Frontal cortex (tissue), 4 donors: Measurements from ENCODE around the gene DBNL. TPM values are rescaled to one million over a fixed set of nuclear protein-coding genes. Genes with fewer than 3 reads are reported as not detected.

ENCODE experiments used
- DNase-seq, 2 donors: peaks; one replicate each; pipeline ENCODE4 v3.0.0; 2012; ENCODE audit warnings: low spot score in 2 of 2
- FAIRE-seq: peaks from 2 replicates; lab custom pipeline; 2012; peaks lifted over from hg19 to GRCh38; lab: Jason Lieb, UNC
- total RNA-seq: library from RNA; depleted of rRNA; stranded (reverse); fragments of >200 nt; gene quantifications from one replicate; pipeline ENCODE4 v1.2.3, GENCODE V29; 2014
- donor health status: control.
- donor health status: control.
- donor health status: control.

Gene DBNL
- total RNA-seq, 1 donor from 2014 or later = 48.1 TPM

GRCh38 chr7:44059219-44060090, 15.0 kb downstream of the DBNL start:
- DNase-seq (no peak), FAIRE-seq (no peak)

GRCh38 chr7:44060091-44060947, 15.8 kb downstream of the DBNL start:
- no peak for FAIRE-seq
- DNase-seq = no peak

GRCh38 chr7:44060948-44061644, 16.6 kb downstream of the DBNL start:
- FAIRE-seq = no peak
- DNase-seq = no peak

- FAIRE-seq (no peak), DNase-seq (no peak)
These were observed 17.2 kb downstream of the DBNL start for GRCh38 chr7:44061645-44062179.

GRCh38 chr7:44062180-44062902, 17.8 kb downstream of the DBNL start:
- FAIRE-seq (no peak), DNase-seq (no peak)

- no peak for DNase-seq
- FAIRE-seq = no peak
These were observed 18.4 kb downstream of the DBNL start for GRCh38 chr7:44062903-44063295.

GRCh38 chr7:44063547-44063893, 19.0 kb downstream of the DBNL start:
- DNase-seq (no peak), FAIRE-seq (no peak)

GRCh38 chr7:44063894-44064651, 19.6 kb downstream of the DBNL start:
- FAIRE-seq (no peak), DNase-seq (no peak)

GRCh38 chr7:44064791-44065430, 20.4 kb downstream of the DBNL start:
- FAIRE-seq = no peak
- no peak for DNase-seq

GRCh38 chr7:44065431-44066110, 21.1 kb downstream of the DBNL start, which contains the start of gene PGAM2:
Gene PGAM2, minus strand, starts transcription at chr7:44065567. Its CDS starts 38 bp downstream, at chr7:44065529.
- FAIRE-seq (no peak), DNase-seq (no peak)

- FAIRE-seq (no peak), DNase-seq (no peak)
These were observed 21.6 kb downstream of the DBNL start for GRCh38 chr7:44066111-44066460.

GRCh38 chr7:44066494-44067063, 22.1 kb downstream of the DBNL start:
- FAIRE-seq = no peak
- DNase-seq = no peak

- FAIRE-seq = no peak
These were observed 22.8 kb downstream of the DBNL start for GRCh38 chr7:44067064-44067951.

GRCh38 chr7:44068054-44068453, 23.6 kb downstream of the DBNL start:
- DNase-seq = no peak
- no peak for FAIRE-seq

More at GRCh38 chr7:44067064-44067951, 22.8 kb downstream of the DBNL start:
- no peak for DNase-seq

- no peak for FAIRE-seq
- no peak for DNase-seq
These were observed 27.3 kb downstream of the DBNL start for GRCh38 chr7:44071726-44072363.
